Stimulated activated naive B cell treated with anti-CD40 and anti-IgM and Interleukin-4, amounts not matched to agents 10 μg/mL and 1 μg/mL and 100 μg/mL, for 72 hours (primary cell): ENCODE measurements around the gene RPL38.

Source experiments
- ATAC-seq, 2 donors: fragments of 150-1000 bp; cut with Tn5 transposase; replicated peaks; 2 replicates each; pipeline ENCODE4 v1.10.0; 2021; ENCODE audit warnings: moderate library complexity in 1 of 2
- DNase-seq: peaks from one replicate; pipeline ENCODE4 v3.0.0; 2021
- H3K27ac Mint-ChIP-seq: one replicate; pipeline ENCODE4 v1.8.0; 2022; ENCODE audit warnings: mild to moderate bottlenecking, mixed read lengths
- H3K27me3 Mint-ChIP-seq, 2 donors: one replicate each; pipeline ENCODE4 v1.8.0; 2022; ENCODE audit warnings: mixed read lengths in 2 of 2
- H3K36me3 Mint-ChIP-seq, 2 donors: one replicate each; pipeline ENCODE4 v1.8.0; 2022; ENCODE audit warnings: mixed read lengths in 2 of 2, mild to moderate bottlenecking in 1 of 2
- H3K4me1 Mint-ChIP-seq, 2 donors: one replicate each; pipeline ENCODE4 v1.8.0; 2022; ENCODE audit warnings: mixed read lengths in 2 of 2, mild to moderate bottlenecking in 1 of 2
- H3K4me3 Mint-ChIP-seq, 2 donors: one replicate each; pipeline ENCODE4 v1.8.0; 2022; ENCODE audit warnings: mild to moderate bottlenecking in 2 of 2, mixed read lengths in 2 of 2, moderate library complexity in 1 of 2
- H3K9me3 Mint-ChIP-seq, 2 donors: one replicate each; pipeline ENCODE4 v1.8.0; 2022; ENCODE audit warnings: mixed read lengths in 2 of 2, mild to moderate bottlenecking in 1 of 2

The RPL38 gene

DNA sequence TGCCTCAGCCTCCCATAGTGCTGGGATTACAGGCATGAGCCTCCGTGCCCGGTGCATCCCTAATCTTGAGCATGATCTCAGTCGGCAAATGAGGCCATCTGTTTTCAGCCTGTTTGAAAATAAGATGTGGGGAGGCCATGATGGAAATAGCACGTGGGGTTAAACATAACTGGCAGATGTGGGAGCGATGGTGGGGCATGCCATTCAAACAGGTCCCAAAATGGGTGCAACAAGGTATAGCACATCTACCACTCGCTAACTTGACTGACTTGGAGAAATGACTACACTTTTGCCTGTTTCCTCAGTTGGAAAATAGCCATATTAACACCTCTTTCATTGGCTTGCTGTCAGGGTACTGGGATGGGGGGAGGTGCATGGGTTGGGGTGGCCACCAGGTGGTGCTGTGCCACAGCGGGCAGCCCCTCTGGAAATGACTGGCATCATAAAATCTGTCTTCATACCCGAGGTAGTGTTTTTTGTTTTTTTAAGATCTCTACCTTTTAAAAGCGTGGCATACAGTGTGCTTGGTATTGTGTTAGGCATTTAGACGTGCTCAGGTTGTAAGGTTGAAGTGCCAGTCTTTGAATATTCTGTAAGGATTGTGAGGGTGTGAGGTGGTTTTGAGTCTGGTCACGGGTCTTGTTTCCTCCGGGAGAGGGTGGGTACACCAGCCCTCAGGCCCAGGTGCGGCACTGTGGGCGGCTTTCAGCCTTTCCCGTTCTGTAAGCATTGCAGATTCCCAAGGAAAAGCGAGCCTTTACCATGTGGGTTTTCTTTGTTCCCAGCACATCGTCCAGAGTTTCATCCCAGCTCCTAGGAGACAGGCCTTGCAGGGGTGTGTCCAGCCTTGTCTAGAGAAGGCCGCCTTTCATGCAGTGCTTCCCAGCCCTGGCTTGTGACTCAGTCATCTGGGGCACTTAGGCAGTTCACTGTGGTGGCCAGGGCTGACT, 7.0 kb downstream of the RPL38 start:
- peak; percentile 41 to 50 for ATAC-seq
- H3K27ac Mint-ChIP-seq: peak overlapping the region; percentile 96
- H3K4me1 Mint-ChIP-seq: peaks cover 49 to 89% of the 10 kb centered on the region in 2 donors
- H3K27me3 Mint-ChIP-seq: no peaks in the 10 kb centered on the region
- peaks cover 27 to 41% of the 10 kb centered on the region in 2 donors for H3K36me3 Mint-ChIP-seq
- peak; percentile 69 for DNase-seq
- peak overlapping the region; percentile 20 to 62 for H3K4me3 Mint-ChIP-seq
- H3K9me3 Mint-ChIP-seq: no peaks in the 10 kb centered on the region

- Mint-ChIP-seq H3K27ac (peak overlapping the region; percentile 96), H3K36me3 (peaks cover 22 to 44% of the 10 kb centered on the region in 2 donors), H3K4me1 (peaks cover 52 to 89% of the 10 kb centered on the region in 2 donors), H3K4me3 (peak overlapping the region; percentile 81 to 94), H3K9me3 (no peaks in the 10 kb centered on the region), H3K27me3 (no peaks in the 10 kb centered on the region)
- ATAC-seq: no peak
- DNase-seq: no peak
Observed at GRCh38 chr17:74211141-74211911, 7.8 kb downstream of the RPL38 start.

GRCh38 chr17:74211912-74212208, 8.4 kb downstream of the RPL38 start:
- ATAC-seq (no peak), DNase-seq (no peak)
- no peaks in the 10 kb centered on the region for H3K9me3 Mint-ChIP-seq
- H3K27me3 Mint-ChIP-seq: no peaks in the 10 kb centered on the region
- peak overlapping the region; percentile 81 to 94 for H3K4me3 Mint-ChIP-seq
- H3K36me3 Mint-ChIP-seq: peaks cover 21 to 47% of the 10 kb centered on the region in 2 donors
- peaks cover 55 to 91% of the 10 kb centered on the region in 2 donors for H3K4me1 Mint-ChIP-seq
- H3K27ac Mint-ChIP-seq: peak overlapping the region; percentile 96

DNA sequence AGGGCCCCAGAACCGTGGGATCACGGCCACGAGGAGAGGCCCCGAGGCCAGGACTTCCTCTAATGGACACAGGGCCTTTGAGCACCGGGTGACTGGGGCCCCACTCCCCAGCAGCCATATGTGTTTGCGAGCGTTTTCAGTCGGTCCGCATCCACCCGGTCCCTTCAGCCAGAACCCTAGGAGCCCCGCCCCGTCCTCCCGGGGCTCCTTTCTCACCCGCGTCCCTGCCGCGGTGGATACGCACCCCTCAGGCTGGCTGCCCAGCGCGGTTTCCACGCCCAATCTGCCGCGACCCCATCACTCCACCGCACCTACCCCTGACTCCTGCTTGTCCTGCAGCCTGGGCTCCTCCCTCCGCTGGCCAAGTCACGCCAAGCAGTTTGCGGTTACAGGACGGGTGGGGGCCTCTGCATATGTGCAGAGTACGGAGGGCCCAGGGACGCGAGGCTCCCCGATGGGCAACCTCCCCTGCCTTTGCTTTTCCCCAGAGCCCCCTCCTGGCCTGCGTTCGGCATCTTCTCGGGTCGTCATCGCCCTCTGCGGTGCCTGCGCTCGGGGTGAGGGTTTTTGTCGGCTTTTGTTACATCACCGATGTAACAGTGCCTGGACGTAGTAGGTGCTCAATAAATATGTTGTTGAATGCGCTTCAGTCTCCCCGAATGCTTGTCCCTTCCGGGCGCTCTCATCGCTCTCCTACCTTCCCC, 8.9 kb downstream of the RPL38 start:
- ATAC-seq (peak; percentile 15), DNase-seq (peak; percentile 21)
- H3K4me1 Mint-ChIP-seq: peaks cover 55 to 96% of the 10 kb centered on the region in 2 donors
- peaks cover 24 to 52% of the 10 kb centered on the region in 2 donors for H3K36me3 Mint-ChIP-seq
- peak overlapping the region; percentile 96 for H3K27ac Mint-ChIP-seq
- H3K9me3 Mint-ChIP-seq: no peaks in the 10 kb centered on the region
- no peaks in the 10 kb centered on the region for H3K27me3 Mint-ChIP-seq
- peak overlapping the region; percentile 81 to 94 for H3K4me3 Mint-ChIP-seq

DNA sequence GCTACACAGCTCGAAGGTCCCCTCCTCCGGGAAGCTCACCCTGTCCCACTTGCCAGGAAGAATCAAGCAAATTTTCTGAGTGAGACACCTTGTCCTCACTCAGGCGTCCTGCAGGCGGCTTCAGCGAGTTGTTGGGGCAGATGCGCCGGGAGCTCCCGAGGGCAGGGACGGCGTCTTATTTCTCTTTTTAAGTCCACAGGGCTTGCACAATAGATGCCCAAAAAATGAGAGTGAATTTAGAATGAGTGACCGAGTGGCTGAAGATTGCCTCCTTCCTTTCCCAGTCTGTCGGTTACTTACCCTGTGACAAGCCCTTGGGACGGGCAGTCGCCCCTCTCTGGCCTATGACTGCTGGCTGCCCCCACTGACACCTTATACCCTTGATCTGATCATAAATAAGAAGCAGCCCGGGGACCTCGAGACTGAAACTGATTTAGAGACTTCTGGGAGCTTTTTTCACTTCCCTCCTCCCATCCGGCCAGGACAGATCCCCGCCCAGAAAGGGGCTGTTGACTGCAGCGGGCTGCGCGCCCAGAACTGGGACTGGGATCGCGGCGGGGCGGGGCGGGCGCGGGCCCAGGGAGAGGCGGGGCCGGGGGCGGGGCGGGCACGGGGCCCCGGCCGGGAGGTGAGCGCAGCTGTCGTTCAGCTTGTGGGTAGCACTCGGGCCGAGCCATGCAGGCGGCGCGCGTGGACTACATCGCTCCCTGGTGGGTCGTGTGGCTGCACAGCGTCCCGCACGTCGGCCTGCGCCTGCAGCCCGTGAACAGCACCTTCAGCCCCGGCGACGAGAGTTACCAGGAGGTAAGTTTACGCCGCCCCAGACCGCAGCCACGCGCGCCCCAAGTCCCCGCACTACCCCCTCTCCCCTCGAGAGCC, 9.7 kb downstream of the RPL38 start, which contains the start of gene TTYH2:
TTYH2 (plus strand) TSS at position 659 of the 879 bp plus-strand sequence; CDS start at position 676, 17 bp downstream.
- DNase-seq (peak; percentile 81), ATAC-seq (peak; percentile 73 to 80)
- H3K27ac Mint-ChIP-seq: peak within 1 kb of the TSS; percentile 96
- H3K4me1 Mint-ChIP-seq: peaks cover 50 to 92% of the 10 kb centered on the region in 2 donors
- peak within 1 kb of the TSS; percentile 81 to 94 for H3K4me3 Mint-ChIP-seq
- no peaks in the 10 kb centered on the region for H3K9me3 Mint-ChIP-seq
- H3K27me3 Mint-ChIP-seq: no peaks in the 10 kb centered on the region
- H3K36me3 Mint-ChIP-seq: peaks cover 18 to 51% of the 10 kb centered on the region in 2 donors

DNA sequence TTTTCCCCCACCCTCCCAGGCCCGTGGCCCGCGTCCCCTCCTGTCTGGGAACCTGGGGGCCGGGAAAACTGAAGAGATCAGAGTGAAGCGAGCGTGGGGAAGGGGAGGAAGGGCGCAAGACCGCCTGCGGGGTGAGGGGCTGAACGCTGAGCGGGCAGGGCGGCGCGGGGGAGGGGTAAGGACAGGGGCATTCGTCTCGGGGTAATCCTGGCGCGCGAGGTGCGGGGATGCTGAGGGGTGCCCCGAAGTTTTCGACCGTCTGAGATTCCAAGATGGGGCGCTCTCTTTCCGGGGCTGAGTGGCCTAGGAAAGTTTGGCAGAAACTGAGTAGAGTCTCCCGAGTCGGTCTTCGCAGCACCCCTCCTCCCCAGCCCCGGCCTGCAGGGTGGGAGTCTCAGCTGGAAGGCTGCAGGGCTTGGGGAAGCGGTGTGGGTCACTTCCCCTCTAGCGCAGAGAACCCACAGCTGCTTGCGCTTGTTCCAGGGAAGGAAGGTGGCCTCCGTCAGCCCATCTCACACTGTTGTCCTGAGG, 10.4 kb downstream of the RPL38 start:
- no peak for DNase-seq
- Mint-ChIP-seq H3K27ac (peak overlapping the region; percentile 71), H3K4me3 (peak overlapping the region; percentile 81 to 94), H3K27me3 (no peaks in the 10 kb centered on the region), H3K36me3 (peaks cover 23 to 57% of the 10 kb centered on the region in 2 donors), H3K9me3 (no peaks in the 10 kb centered on the region), H3K4me1 (peaks cover 48 to 84% of the 10 kb centered on the region in 2 donors)
- no peak for ATAC-seq

DNA sequence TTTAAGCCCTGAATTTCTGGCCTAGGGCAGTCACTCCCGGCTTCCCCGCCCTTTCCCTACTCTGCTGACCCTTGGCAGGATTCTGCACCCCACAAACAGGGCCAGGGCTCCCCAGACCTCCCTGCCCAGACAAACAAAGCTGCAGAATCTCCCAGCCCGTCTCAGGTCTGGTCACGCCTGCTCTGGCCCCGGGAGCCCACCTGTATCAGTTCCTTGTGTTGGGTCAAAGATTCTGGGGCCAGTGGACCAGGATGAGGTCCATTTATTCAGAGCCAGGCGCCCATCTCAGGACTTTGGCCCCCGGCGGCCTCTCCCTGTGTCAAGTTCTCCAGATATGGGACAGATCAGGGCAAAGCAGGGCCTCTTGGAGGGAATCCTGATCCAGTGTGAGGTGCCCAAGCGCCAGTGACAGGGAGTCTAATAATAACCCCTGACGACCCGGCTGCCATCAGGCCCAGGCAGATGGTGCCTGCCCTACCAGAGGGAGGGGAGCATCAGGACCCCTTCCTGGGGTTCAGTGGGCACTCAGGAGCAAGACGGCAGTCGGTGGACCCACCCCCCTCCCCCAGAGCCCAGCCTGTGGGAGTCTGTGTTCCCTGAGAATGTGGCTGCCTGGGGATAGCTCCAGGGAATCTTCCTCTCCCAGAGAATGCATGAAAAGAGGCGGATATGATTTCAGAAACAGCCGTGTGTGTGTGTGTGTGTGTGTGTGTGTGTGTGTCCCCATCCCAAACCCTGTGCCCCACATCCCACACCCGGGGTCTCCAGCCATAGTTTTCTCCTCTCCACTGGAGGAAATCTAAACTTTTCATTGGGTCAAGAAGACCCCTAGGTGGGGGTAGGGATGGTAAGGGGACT, 11.2 kb downstream of the RPL38 start:
- Mint-ChIP-seq H3K27ac (peak overlapping the region; percentile 42), H3K27me3 (no peaks in the 10 kb centered on the region), H3K4me3 (peak overlapping the region; percentile 81 to 94), H3K36me3 (peaks cover 20 to 55% of the 10 kb centered on the region in 2 donors), H3K9me3 (peaks cover 0 to 3% of the 10 kb centered on the region in 2 donors), H3K4me1 (peaks cover 44 to 76% of the 10 kb centered on the region in 2 donors)
- DNase-seq: no peak
- ATAC-seq: no peak

GRCh38 chr17:74215342-74215727, 11.9 kb downstream of the RPL38 start:
- Mint-ChIP-seq H3K4me1 (peaks cover 40 to 70% of the 10 kb centered on the region in 2 donors), H3K4me3 (peak overlapping the region; percentile 11 to 94), H3K36me3 (peaks cover 18 to 54% of the 10 kb centered on the region in 2 donors), H3K9me3 (peaks cover 0 to 4% of the 10 kb centered on the region in 2 donors), H3K27ac (no peak overlapping the region), H3K27me3 (no peaks in the 10 kb centered on the region)
- ATAC-seq (no peak), DNase-seq (no peak)

GRCh38 chr17:74216505-74216904, 13.0 kb downstream of the RPL38 start:
- peaks cover 36 to 58% of the 10 kb centered on the region in 2 donors for H3K4me1 Mint-ChIP-seq
- peaks cover 15 to 52% of the 10 kb centered on the region in 2 donors for H3K36me3 Mint-ChIP-seq
- H3K27me3 Mint-ChIP-seq: no peaks in the 10 kb centered on the region
- peaks cover 0 to 4% of the 10 kb centered on the region in 2 donors for H3K9me3 Mint-ChIP-seq
- DNase-seq: no peak
- no peak overlapping the region for H3K27ac Mint-ChIP-seq
- no peak overlapping the region for H3K4me3 Mint-ChIP-seq
- ATAC-seq: no peak

DNA sequence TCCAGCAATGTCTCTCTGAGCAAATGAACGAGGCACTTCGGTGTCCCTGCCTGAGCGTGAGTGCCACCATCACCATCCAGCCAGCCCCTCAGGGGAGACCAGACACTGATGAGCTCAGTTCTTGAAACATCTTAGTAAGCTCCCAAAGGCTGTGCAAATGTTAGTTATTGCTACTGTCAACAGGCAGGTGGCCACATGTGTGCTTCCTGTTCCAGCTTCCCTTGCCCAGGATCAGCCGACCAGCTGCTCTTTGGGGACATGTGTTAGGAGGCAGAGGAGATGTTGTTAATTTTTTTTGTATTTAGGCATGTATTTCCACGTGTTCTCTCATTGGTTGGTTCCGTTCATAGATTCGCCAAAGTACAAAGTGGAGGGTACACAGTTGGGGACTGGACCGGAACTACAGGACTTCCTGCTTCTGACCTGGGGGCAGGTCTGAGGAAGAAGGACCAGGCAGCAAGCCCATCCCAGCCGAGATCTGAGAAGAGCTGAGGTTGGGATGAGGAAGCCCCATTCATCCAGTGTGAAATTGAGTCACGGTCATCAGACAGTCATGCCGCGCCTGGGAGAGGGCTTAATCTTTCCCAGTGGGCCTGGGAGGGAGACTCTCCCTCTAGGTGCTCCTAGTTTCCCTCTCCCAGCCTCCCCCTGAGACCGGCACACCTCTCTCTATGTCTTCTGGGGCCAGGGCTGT, 13.7 kb downstream of the RPL38 start:
- DNase-seq (no peak), ATAC-seq (no peak)
- H3K4me1 Mint-ChIP-seq: peaks cover 31 to 52% of the 10 kb centered on the region in 2 donors
- no peaks in the 10 kb centered on the region for H3K27me3 Mint-ChIP-seq
- H3K27ac Mint-ChIP-seq: no peak overlapping the region
- peaks cover 16 to 50% of the 10 kb centered on the region in 2 donors for H3K36me3 Mint-ChIP-seq
- peaks cover 0 to 4% of the 10 kb centered on the region in 2 donors for H3K9me3 Mint-ChIP-seq
- H3K4me3 Mint-ChIP-seq: no peak overlapping the region

DNA sequence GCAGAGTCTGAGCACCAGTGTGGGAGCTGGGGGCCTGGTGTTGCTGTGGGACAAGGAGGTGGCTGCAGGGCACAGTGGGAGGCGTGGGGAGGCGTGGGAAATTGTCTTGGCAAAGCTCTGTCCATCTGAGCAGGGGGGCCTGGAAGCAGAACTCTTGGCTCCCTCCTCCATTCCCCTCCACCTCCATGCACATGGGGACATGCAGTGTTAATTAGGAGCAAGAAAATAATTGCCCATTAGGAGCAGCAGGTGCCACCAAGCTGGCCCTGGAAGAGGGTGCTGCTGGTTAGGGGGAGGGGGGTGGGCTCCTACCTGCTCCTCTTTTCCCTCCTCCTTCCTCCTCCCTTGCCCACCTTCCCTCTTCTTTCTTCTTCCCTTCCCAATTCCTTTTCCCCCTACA, 14.4 kb downstream of the RPL38 start:
- H3K4me1 Mint-ChIP-seq: peaks cover 24 to 45% of the 10 kb centered on the region in 2 donors
- no peak overlapping the region for H3K4me3 Mint-ChIP-seq
- no peak overlapping the region for H3K27ac Mint-ChIP-seq
- H3K9me3 Mint-ChIP-seq: peaks cover 0 to 4% of the 10 kb centered on the region in 2 donors
- peaks cover 16 to 52% of the 10 kb centered on the region in 2 donors for H3K36me3 Mint-ChIP-seq
- ATAC-seq (no peak), DNase-seq (no peak)
- no peaks in the 10 kb centered on the region for H3K27me3 Mint-ChIP-seq

- DNase-seq: no peak
- Mint-ChIP-seq H3K4me3 (no peak overlapping the region), H3K4me1 (peaks cover 21 to 39% of the 10 kb centered on the region in 2 donors), H3K27me3 (no peaks in the 10 kb centered on the region), H3K9me3 (peaks cover 0 to 4% of the 10 kb centered on the region in 2 donors), H3K27ac (no peak overlapping the region), H3K36me3 (peaks cover 17 to 51% of the 10 kb centered on the region in 2 donors)
- ATAC-seq: no peak
Observed at GRCh38 chr17:74218436-74218835, 15.0 kb downstream of the RPL38 start.
